ENCODE measurements around the gene MSRB3. TPM values are rescaled to one million over a fixed set of nuclear protein-coding genes. Genes with fewer than 3 reads are reported as not detected.

The MSRB3 gene
- total and polyA plus RNA-seq, 2 of the 8 experiments (the other 6 are each of a cell fraction or from before 2014, with no cell fraction given): 0.32 to 1.2 TPM

DNA sequence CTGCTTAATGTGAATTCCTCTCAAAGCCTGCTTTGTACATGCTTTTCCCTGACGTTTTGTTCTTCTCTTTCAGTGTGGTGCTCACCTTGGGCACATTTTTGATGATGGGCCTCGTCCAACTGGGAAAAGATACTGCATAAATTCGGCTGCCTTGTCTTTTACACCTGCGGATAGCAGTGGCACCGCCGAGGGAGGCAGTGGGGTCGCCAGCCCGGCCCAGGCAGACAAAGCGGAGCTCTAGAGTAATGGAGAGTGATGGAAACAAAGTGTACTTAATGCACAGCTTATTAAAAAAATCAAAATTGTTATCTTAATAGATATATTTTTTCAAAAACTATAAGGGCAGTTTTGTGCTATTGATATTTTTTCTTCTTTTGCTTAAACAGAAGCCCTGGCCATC, 184.6 kb downstream of the MSRB3 start:
- H3K36me3 ChIP-seq (ENCODE audit: control insufficient read depth in 2 of 4, insufficient read depth in 4 of 4, low read length in 3 of 4): no peaks in the 10 kb centered on the region
- no peaks in the 10 kb centered on the region for H3K23me2 ChIP-seq (ENCODE audit: low read depth, low read length)
- H3K4me1 ChIP-seq (replicated peaks in 1 of 4; ENCODE audit: control insufficient read depth in 3 of 4, insufficient read depth in 4 of 4, low read length in 3 of 4): no peaks in the 10 kb centered on the region; a peak in 2 of 7 replicates
- TF ChIP-seq HDAC2 (IDR thresholded peaks at IDR 0.05; ENCODE audit: borderline replicate concordance in 1 of 2, low read depth in 2 of 2, low read length in 2 of 2): no peak
- no peak overlapping the region for H3K4me2 ChIP-seq (ENCODE audit: insufficient read depth in 1 of 2, low read depth in 2 of 2, low read length in 2 of 2)
- H3K4ac ChIP-seq (replicated peaks; ENCODE audit: insufficient read length, low read depth, low read length): no peak overlapping the region
- WGBS, 2 experiments (ENCODE audit: extremely low coverage in 1 of 2, insufficient coverage in 1 of 2, insufficient read length in 1 of 2, insufficient replicate concordance in 2 of 2, low coverage in 1 of 2, low lambda C conversion rate in 2 of 2, missing lambda C conversion rate in 1 of 2): 90% methylated on average over 9 of the region's 9 CpGs; no CpG with 5 or more reads in 1 of the 2 experiments
- POLR2A ChIA-PET (ENCODE audit: partially characterized antibody): no interaction called here
- H2BK5ac ChIP-seq (ENCODE audit: low read depth, low read length): no peak overlapping the region
- no peak for FAIRE-seq
- H3K4me3 ChIP-seq (ENCODE audit: extremely low read depth in 1 of 4, insufficient read depth in 2 of 4, low read depth in 3 of 4, low read length in 4 of 4): no peak overlapping the region
- H3K56ac ChIP-seq (replicated peaks; ENCODE audit: insufficient read length, low read depth, low read length): no peak overlapping the region
- no peak overlapping the region for H3K23ac ChIP-seq (ENCODE audit: insufficient read length)
- H3K9ac ChIP-seq (replicated peaks in 1 of 4; ENCODE audit: extremely low read depth in 1 of 4, low read depth in 3 of 4, low read length in 3 of 4): no peak overlapping the region
- no peak overlapping the region for H2BK120ac ChIP-seq (replicated peaks; ENCODE audit: low read depth, low read length)
- H2AK5ac ChIP-seq (ENCODE audit: low read depth, low read length): no peak overlapping the region
- no peaks in the 10 kb centered on the region for H4K20me1 ChIP-seq (replicated peaks in 1 of 2; ENCODE audit: control insufficient read depth in 1 of 2, insufficient read depth in 2 of 2, low read length in 2 of 2)
- H4K8ac ChIP-seq (ENCODE audit: extremely low read depth, insufficient read depth, low read length): no peak overlapping the region
- H2BK15ac ChIP-seq (ENCODE audit: low read length): no peak overlapping the region
- H3K9me3 ChIP-seq (ENCODE audit: insufficient read depth in 2 of 2, low read depth in 1 of 2, low read length in 1 of 2): no peaks in the 10 kb centered on the region
- H3K79me1 ChIP-seq (ENCODE audit: low read depth, low read length): no peaks in the 10 kb centered on the region
- H3K14ac ChIP-seq (ENCODE audit: insufficient read length): no peak overlapping the region
- H3K18ac ChIP-seq (ENCODE audit: extremely low read depth, low read length): no peak overlapping the region
- no peak for DNase-seq (ENCODE audit: low read depth in 1 of 2, low spot score in 2 of 2)
- no peak overlapping the region for H2BK20ac ChIP-seq (ENCODE audit: low read length)
- H2AFZ ChIP-seq (ENCODE audit: low read length): no peak overlapping the region
- no peaks in the 10 kb centered on the region for H3K79me2 ChIP-seq (ENCODE audit: control insufficient read depth in 1 of 2, insufficient read depth in 2 of 2, low read length in 2 of 2)
- no peak overlapping the region for H3K27ac ChIP-seq (ENCODE audit: low read depth, low read length)
- CTCF ChIA-PET (ENCODE audit: partially characterized antibody): no interaction called here
- no peaks in the 10 kb centered on the region for H3K27me3 ChIP-seq (replicated peaks in 1 of 4; ENCODE audit: control insufficient read depth in 3 of 4, extremely low read depth in 1 of 4, insufficient read depth in 3 of 4, low read length in 3 of 4)
- no peak overlapping the region for H2BK12ac ChIP-seq (ENCODE audit: low read depth, low read length)
- H4K91ac ChIP-seq (replicated peaks; ENCODE audit: insufficient read length, low read length): no peak overlapping the region
- no peak overlapping the region for H4K5ac ChIP-seq (ENCODE audit: insufficient read length, low read depth, low read length)
